Measurements from ENCODE around the gene LRTM2. TPM values are rescaled to one million over a fixed set of nuclear protein-coding genes. Genes with fewer than 3 reads are reported as not detected.

The LRTM2 gene
- total RNA-seq, 2 experiments from 2014 or later, result 0.11 TPM; not detected in 1

DNA sequence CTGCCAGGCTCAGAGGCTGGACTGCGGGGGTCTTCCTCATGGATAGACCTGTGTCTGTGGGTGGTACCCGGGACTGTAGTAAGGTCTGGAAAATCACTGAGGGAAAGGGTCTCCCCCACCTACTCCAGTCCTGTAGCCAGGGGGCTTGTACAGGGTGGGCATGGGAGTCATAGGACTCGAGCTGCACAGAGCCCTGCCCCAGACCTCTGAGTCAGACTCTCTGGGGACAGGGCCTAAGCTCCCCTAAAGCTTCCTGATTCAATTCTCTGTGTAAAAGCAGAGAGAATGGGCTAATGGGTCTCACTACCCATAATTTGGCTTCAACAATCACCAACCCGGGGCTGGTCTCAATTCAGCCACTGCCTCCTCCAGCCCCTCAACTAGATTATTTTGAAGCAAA, 27.0 kb downstream of the LRTM2 start:
- Histone ChIP-seq H3K9me3 (ENCODE audit: control insufficient read depth in 1 of 2, insufficient read depth in 1 of 2, low read length in 2 of 2) (peaks cover 0 to 5% of the 10 kb centered on the region in 2 experiments), H3K4me1 (ENCODE audit: insufficient read depth, low read length) (no peaks in the 10 kb centered on the region), H3K27me3 (ENCODE audit: control insufficient read depth in 1 of 2, insufficient read depth in 2 of 2, low read length in 2 of 2) (no peaks in the 10 kb centered on the region), H3K36me3 (ENCODE audit: insufficient read depth, low read length) (no peaks in the 10 kb centered on the region), H3K4me3 (ENCODE audit: low read length) (no peak overlapping the region), H3K27ac (ENCODE audit: low read depth in 1 of 2, low read length in 2 of 2) (no peak overlapping the region)
- ATAC-seq (ENCODE audit: poor library complexity) (no peak), DNase-seq (no peak)
- Mint-ChIP-seq H3K27ac (no peak overlapping the region), H3K9me3 (no peaks in the 10 kb centered on the region), H3K27me3 (peaks cover 4% of the 10 kb centered on the region), H3K4me1 (ENCODE audit: low read depth) (peaks cover 6% of the 10 kb centered on the region), H3K36me3 (ENCODE audit: low read depth) (no peaks in the 10 kb centered on the region), H3K4me3 (no peak overlapping the region)
- POLR2A ChIA-PET, result no interaction called here
- CTCF ChIA-PET, result no interaction called here
- intact Hi-C loops (cut with DNase I, micrococcal nuclease), result no loop called here
- TF ChIP-seq, protein P1, sequence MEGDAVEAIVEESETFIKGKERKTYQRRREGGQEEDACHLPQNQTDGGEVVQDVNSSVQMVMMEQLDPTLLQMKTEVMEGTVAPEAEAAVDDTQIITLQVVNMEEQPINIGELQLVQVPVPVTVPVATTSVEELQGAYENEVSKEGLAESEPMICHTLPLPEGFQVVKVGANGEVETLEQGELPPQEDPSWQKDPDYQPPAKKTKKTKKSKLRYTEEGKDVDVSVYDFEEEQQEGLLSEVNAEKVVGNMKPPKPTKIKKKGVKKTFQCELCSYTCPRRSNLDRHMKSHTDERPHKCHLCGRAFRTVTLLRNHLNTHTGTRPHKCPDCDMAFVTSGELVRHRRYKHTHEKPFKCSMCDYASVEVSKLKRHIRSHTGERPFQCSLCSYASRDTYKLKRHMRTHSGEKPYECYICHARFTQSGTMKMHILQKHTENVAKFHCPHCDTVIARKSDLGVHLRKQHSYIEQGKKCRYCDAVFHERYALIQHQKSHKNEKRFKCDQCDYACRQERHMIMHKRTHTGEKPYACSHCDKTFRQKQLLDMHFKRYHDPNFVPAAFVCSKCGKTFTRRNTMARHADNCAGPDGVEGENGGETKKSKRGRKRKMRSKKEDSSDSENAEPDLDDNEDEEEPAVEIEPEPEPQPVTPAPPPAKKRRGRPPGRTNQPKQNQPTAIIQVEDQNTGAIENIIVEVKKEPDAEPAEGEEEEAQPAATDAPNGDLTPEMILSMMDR (IDR thresholded peaks at IDR 0.05), result no peak

DNA sequence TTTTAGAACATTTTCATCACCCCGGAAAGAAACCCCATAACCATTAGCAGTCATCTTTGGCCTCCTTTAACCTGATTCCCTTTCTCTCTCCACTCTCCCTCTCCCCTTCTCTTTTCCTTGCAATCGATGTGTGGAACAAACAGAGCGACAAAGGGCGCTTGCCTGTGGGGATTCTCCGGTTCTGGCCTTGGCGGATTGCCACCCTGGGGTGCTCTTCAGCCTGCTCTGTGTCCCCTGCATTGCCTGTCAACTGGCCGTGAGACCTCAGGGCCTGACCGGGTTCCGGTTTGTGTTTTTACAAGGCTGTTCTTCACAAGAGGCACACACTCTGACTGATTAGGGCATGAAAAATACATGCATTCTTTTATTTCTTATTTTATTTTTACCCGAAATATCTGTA, 27.8 kb downstream of the LRTM2 start:
- no peaks in the 10 kb centered on the region for H3K36me3 Mint-ChIP-seq (ENCODE audit: low read depth)
- Histone ChIP-seq H3K4me3 (ENCODE audit: low read length) (no peak overlapping the region), H3K27me3 (ENCODE audit: control insufficient read depth in 1 of 2, insufficient read depth in 2 of 2, low read length in 2 of 2) (no peaks in the 10 kb centered on the region), H3K4me1 (ENCODE audit: insufficient read depth, low read length) (no peaks in the 10 kb centered on the region), H3K27ac (ENCODE audit: low read depth in 1 of 2, low read length in 2 of 2) (no peak overlapping the region), H3K9me3 (ENCODE audit: control insufficient read depth in 1 of 2, insufficient read depth in 1 of 2, low read length in 2 of 2) (peaks cover 0 to 2% of the 10 kb centered on the region in 2 experiments), H3K36me3 (ENCODE audit: insufficient read depth, low read length) (no peaks in the 10 kb centered on the region)
- ChIA-PET POLR2A (no interaction called here), CTCF (no interaction called here)
- TF ChIP-seq, protein P1 (IDR thresholded peaks at IDR 0.05), result no peak
- peaks cover 4% of the 10 kb centered on the region for H3K27me3 Mint-ChIP-seq
- DNase-seq (no peak), ATAC-seq (ENCODE audit: poor library complexity) (no peak)
- intact Hi-C loops (cut with DNase I, micrococcal nuclease), result no loop called here
- H3K27ac Mint-ChIP-seq, result no peak overlapping the region
- H3K4me3 Mint-ChIP-seq, result no peak overlapping the region
- no peaks in the 10 kb centered on the region for H3K9me3 Mint-ChIP-seq
- H3K4me1 Mint-ChIP-seq (ENCODE audit: low read depth), result peaks cover 6% of the 10 kb centered on the region

DNA sequence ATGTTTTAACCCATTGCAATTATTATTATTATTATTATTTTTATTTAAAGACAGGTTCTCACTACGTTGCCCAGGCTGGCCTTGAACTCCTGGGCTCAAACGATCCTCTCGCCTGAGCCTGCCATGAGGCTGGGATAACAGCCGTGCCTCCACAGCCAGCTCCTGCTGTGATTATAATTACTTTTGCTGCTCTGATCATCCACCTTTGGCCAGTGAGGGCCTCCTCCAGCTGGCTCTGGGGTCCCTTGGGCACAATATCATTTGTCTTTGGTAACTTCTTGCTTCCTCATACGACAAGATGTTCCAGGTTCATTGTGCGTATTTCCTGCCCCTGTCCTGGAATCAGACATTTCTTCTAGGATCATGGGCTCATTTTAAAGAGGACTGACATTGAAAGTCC, 28.4 kb downstream of the LRTM2 start:
- DNase-seq, result no peak
- peaks cover 6% of the 10 kb centered on the region for H3K4me1 Mint-ChIP-seq (ENCODE audit: low read depth)
- H3K36me3 Mint-ChIP-seq (ENCODE audit: low read depth), result no peaks in the 10 kb centered on the region
- Histone ChIP-seq H3K27me3 (ENCODE audit: control insufficient read depth in 1 of 2, insufficient read depth in 2 of 2, low read length in 2 of 2) (no peaks in the 10 kb centered on the region), H3K4me1 (ENCODE audit: insufficient read depth, low read length) (no peaks in the 10 kb centered on the region), H3K9me3 (ENCODE audit: control insufficient read depth in 1 of 2, insufficient read depth in 1 of 2, low read length in 2 of 2) (no peaks in the 10 kb centered on the region), H3K4me3 (ENCODE audit: low read length) (no peak overlapping the region), H3K27ac (ENCODE audit: low read depth in 1 of 2, low read length in 2 of 2) (no peak overlapping the region), H3K36me3 (ENCODE audit: insufficient read depth, low read length) (no peaks in the 10 kb centered on the region)
- CTCF ChIA-PET, result no interaction called here
- no peak overlapping the region for H3K27ac Mint-ChIP-seq
- no peak for ATAC-seq (ENCODE audit: poor library complexity)
- POLR2A ChIA-PET, result no interaction called here
- intact Hi-C loops (cut with DNase I, micrococcal nuclease), result no loop called here
- peaks cover 4% of the 10 kb centered on the region for H3K27me3 Mint-ChIP-seq
- H3K4me3 Mint-ChIP-seq, result no peak overlapping the region
- H3K9me3 Mint-ChIP-seq, result no peaks in the 10 kb centered on the region
- TF ChIP-seq, protein P1 (IDR thresholded peaks at IDR 0.05), result no peak
